HL-60 (cell line): ENCODE measurements around the gene ZIC4.

ENCODE experiments used
- DNase-seq, 2 experiments: peaks; one replicate each; pipeline ENCODE4 v3.0.0-alpha.2; 2010 to 2020; ENCODE audit warnings: low read depth in 1 of 2, low spot score in 1 of 2
- H3K27ac ChIP-seq: fragments of 250-450 bp; sonication (Bioruptor Pico); replicated peaks from 2 replicates; pipeline ENCODE4 v1.5.1; 2020; ENCODE audit warnings: mild to moderate bottlenecking, moderate library complexity
- H3K27me3 ChIP-seq: fragments of 250-450 bp; sonication (Bioruptor Pico); 2 replicates; pipeline ENCODE4 v1.5.1; 2021; ENCODE audit warnings: mild to moderate bottlenecking, moderate library complexity; ENCODE audit not compliant: insufficient read depth, poor library complexity, severe bottlenecking
- H3K4me3 ChIP-seq: replicated peaks from 2 replicates; pipeline ENCODE4 v1.5.1; 2011; ENCODE audit warnings: mild to moderate bottlenecking, control low read depth, low read length; ENCODE audit not compliant: insufficient read depth
- GABPA ChIP-seq: IDR thresholded peaks from 2 replicates; pipeline ENCODE4 v1.6.1; 2012; ENCODE audit warnings: low read depth
- POLR2AphosphoS5 ChIP-seq: IDR thresholded peaks from 2 replicates; pipeline ENCODE4 v1.6.1; 2012; ENCODE audit warnings: low read depth
- SPI1 ChIP-seq: IDR thresholded peaks from 2 replicates; pipeline ENCODE4 v1.6.1; 2012; ENCODE audit warnings: low read depth, mild to moderate bottlenecking, borderline replicate concordance
- TF ChIP-seq, protein P1 (sequence below): IDR thresholded peaks from one replicate; pipeline ENCODE4 v1.5.1; 2011; ENCODE audit warnings: low read length, control low read depth, inconsistent platforms; ENCODE audit not compliant: insufficient read depth
- TF ChIP-seq, protein P2 (sequence below): IDR thresholded peaks from 2 replicates; pipeline ENCODE4 v1.6.1; 2012; ENCODE audit warnings: low read depth; ENCODE audit not compliant: insufficient replicate concordance

ZIC4 gene

GRCh38 chr3:147402159-147402558, 4.2 kb downstream of the ZIC4 start:
- Histone ChIP-seq H3K27ac (no peak overlapping the region), H3K4me3 (no peak overlapping the region), H3K27me3 (peaks cover 45% of the 10 kb centered on the region)
- no peak for DNase-seq
- no peak for TF ChIP-seq GABPA
- TF ChIP-seq SPI1: no peak
- no peak for TF ChIP-seq POLR2AphosphoS5
- TF ChIP-seq, protein P1, sequence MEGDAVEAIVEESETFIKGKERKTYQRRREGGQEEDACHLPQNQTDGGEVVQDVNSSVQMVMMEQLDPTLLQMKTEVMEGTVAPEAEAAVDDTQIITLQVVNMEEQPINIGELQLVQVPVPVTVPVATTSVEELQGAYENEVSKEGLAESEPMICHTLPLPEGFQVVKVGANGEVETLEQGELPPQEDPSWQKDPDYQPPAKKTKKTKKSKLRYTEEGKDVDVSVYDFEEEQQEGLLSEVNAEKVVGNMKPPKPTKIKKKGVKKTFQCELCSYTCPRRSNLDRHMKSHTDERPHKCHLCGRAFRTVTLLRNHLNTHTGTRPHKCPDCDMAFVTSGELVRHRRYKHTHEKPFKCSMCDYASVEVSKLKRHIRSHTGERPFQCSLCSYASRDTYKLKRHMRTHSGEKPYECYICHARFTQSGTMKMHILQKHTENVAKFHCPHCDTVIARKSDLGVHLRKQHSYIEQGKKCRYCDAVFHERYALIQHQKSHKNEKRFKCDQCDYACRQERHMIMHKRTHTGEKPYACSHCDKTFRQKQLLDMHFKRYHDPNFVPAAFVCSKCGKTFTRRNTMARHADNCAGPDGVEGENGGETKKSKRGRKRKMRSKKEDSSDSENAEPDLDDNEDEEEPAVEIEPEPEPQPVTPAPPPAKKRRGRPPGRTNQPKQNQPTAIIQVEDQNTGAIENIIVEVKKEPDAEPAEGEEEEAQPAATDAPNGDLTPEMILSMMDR: no peak
- TF ChIP-seq, protein P2, sequence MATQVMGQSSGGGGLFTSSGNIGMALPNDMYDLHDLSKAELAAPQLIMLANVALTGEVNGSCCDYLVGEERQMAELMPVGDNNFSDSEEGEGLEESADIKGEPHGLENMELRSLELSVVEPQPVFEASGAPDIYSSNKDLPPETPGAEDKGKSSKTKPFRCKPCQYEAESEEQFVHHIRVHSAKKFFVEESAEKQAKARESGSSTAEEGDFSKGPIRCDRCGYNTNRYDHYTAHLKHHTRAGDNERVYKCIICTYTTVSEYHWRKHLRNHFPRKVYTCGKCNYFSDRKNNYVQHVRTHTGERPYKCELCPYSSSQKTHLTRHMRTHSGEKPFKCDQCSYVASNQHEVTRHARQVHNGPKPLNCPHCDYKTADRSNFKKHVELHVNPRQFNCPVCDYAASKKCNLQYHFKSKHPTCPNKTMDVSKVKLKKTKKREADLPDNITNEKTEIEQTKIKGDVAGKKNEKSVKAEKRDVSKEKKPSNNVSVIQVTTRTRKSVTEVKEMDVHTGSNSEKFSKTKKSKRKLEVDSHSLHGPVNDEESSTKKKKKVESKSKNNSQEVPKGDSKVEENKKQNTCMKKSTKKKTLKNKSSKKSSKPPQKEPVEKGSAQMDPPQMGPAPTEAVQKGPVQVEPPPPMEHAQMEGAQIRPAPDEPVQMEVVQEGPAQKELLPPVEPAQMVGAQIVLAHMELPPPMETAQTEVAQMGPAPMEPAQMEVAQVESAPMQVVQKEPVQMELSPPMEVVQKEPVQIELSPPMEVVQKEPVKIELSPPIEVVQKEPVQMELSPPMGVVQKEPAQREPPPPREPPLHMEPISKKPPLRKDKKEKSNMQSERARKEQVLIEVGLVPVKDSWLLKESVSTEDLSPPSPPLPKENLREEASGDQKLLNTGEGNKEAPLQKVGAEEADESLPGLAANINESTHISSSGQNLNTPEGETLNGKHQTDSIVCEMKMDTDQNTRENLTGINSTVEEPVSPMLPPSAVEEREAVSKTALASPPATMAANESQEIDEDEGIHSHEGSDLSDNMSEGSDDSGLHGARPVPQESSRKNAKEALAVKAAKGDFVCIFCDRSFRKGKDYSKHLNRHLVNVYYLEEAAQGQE: no peak

DNA sequence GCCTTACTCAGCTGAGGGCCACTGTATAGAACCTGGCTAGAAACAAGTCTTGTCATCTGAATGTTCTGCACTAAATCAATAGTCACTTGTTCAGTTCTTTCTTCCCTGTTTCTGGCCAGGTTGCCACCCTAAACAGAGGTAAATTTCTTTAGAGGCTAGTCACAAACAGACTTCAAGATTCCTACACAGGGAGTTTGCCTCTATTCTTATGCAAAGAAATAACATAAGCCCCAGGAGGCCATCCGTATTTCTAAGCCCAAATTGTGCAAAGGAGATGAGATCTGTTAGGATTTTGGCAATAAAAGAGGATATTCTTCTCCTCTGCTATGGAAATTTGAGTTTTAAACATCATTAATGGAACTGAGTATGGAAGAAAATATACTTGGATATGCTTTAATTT, 4.9 kb downstream of the ZIC4 start:
- Histone ChIP-seq H3K27ac (no peak overlapping the region), H3K27me3 (peaks cover 42% of the 10 kb centered on the region), H3K4me3 (no peak overlapping the region)
- TF ChIP-seq GABPA (no peak), POLR2AphosphoS5 (no peak)
- TF ChIP-seq, protein P1: no peak
- DNase-seq: no peak

GRCh38 chr3:147400999-147401398, 5.3 kb downstream of the ZIC4 start:
- TF ChIP-seq SPI1: no peak
- no peak for TF ChIP-seq POLR2AphosphoS5
- TF ChIP-seq, protein P1: no peak
- no peak for TF ChIP-seq GABPA
- TF ChIP-seq, protein P2: no peak
- no peak for DNase-seq
- no peak overlapping the region for H3K4me3 ChIP-seq
- H3K27ac ChIP-seq: no peak overlapping the region
- H3K27me3 ChIP-seq: peaks cover 39% of the 10 kb centered on the region

- Histone ChIP-seq H3K4me3 (no peak overlapping the region), H3K27ac (no peak overlapping the region), H3K27me3 (peaks cover 38% of the 10 kb centered on the region)
- DNase-seq: no peak
- TF ChIP-seq, protein P2: no peak
- TF ChIP-seq SPI1 (no peak), GABPA (no peak), POLR2AphosphoS5 (no peak)
- TF ChIP-seq, protein P1: no peak
These were observed 6.2 kb downstream of the ZIC4 start for GRCh38 chr3:147400111-147400510.
